DMS 273 (cell line): ENCODE results near the gene CERS5.

Source experiments
- DNase-seq: peaks from one replicate; lab custom pipeline; 2025; ENCODE audit not compliant: unreplicated experiment; lab: John Stamatoyannopoulos, UW

CERS5 gene

GRCh38 chr12:50081096-50081808 is 85.9 kb downstream of the CERS5 start:
- DNase-seq, result no peak

GRCh38 chr12:50079771-50080170 is 87.4 kb downstream of the CERS5 start:
- no peak for DNase-seq
